ENCODE data around the gene LETM1. TPM values are rescaled to one million over a fixed set of nuclear protein-coding genes. Genes with fewer than 3 reads are reported as not detected.

The LETM1 gene
- total and polyA plus RNA-seq, 2 donors (not counting 3 experiments of a cell fraction or from before 2014, with no cell fraction given), result 25.6 to 62.5 TPM

- FAIRE-seq (no peak), DNase-seq (ENCODE audit: low read depth, low spot score) (no peak)
- H3K4me1 ChIP-seq (ENCODE audit: control insufficient read depth, extremely low read depth, insufficient read depth, low read length), result no peaks in the 10 kb centered on the region
- ChIA-PET POLR2A (no interaction called here), CTCF (interaction anchor here (0.6 to 9.5 kb wide), 3 partner anchors 69 to 96 kb away, joined by 3 to 198 read pairs (median 9); no protein-coding TSS in a partner anchor)
- H3K9ac ChIP-seq (replicated peaks; ENCODE audit: extremely low read depth, insufficient read depth, low read length), result no peak overlapping the region
- H2AFZ ChIP-seq (ENCODE audit: low read depth, low read length), result no peak overlapping the region
- dilution Hi-C loops (cut with MboI; ENCODE audit: extremely low pct_ligation_motif_present, low sequenced_read_pairs), result no loop called here
- H3K27me3 ChIP-seq (ENCODE audit: control insufficient read depth in 2 of 2, insufficient read depth in 2 of 2, low read length in 2 of 2), result no peaks in the 10 kb centered on the region
- no peaks in the 10 kb centered on the region for H3K9me1 ChIP-seq (replicated peaks; ENCODE audit: control insufficient read depth, extremely low read depth, insufficient read depth, low read length)
- H3K79me2 ChIP-seq (ENCODE audit: control insufficient read depth, insufficient read depth, low read length), result no peaks in the 10 kb centered on the region
- BruUV-seq (replicated peaks), result no TSS peak
- TF ChIP-seq MYC (IDR thresholded peaks at IDR 0.05; ENCODE audit: low read depth, low read length) (no peak), GATA2 (IDR thresholded peaks at IDR 0.05; ENCODE audit: insufficient read depth, insufficient read length, low read depth, low read length) (no peak), POLR2A (IDR thresholded peaks at IDR 0.05; ENCODE audit: low read depth, low read length) (no peak), EZH2 (IDR thresholded peaks at IDR 0.05; ENCODE audit: borderline replicate concordance, low read depth, low read length, severe bottlenecking) (no peak), POLR2AphosphoS5 (IDR thresholded peaks at IDR 0.05; ENCODE audit: insufficient read depth, low read depth, low read length) (no peak), JUN (IDR thresholded peaks at IDR 0.05; ENCODE audit: borderline replicate concordance, insufficient read depth, insufficient read length, low read depth) (no peak), FOS (IDR thresholded peaks at IDR 0.05; ENCODE audit: borderline replicate concordance, insufficient read depth, low read length) (no peak), MAX (IDR thresholded peaks at IDR 0.05; ENCODE audit: insufficient read depth, insufficient read length) (no peak), CTCF (IDR thresholded peaks at IDR 0.05; ENCODE audit: extremely low read depth in 1 of 2, insufficient read depth in 1 of 2, low read depth in 1 of 2, low read length in 2 of 2) (no peak)
- H3K9me3 ChIP-seq (replicated peaks; ENCODE audit: control insufficient read depth, insufficient read depth, low read length), result no peaks in the 10 kb centered on the region
- H4K20me1 ChIP-seq (replicated peaks; ENCODE audit: control insufficient read depth, extremely low read depth, insufficient read depth, low read length), result no peaks in the 10 kb centered on the region
- no peak overlapping the region for H3K27ac ChIP-seq (ENCODE audit: insufficient read depth, low read depth, low read length)
- intact Hi-C loops (cut with micrococcal nuclease), result no loop called here
- H3K4me3 ChIP-seq (replicated peaks in 1 of 3; ENCODE audit: insufficient read depth in 1 of 3, low read depth in 1 of 3, low read length in 3 of 3), result no peak overlapping the region
- H3K4me2 ChIP-seq (ENCODE audit: insufficient read depth, low read length), result no peak overlapping the region
- H3K36me3 ChIP-seq (ENCODE audit: control insufficient read depth in 2 of 2, extremely low read depth in 1 of 2, insufficient read depth in 2 of 2, low read length in 2 of 2), result peaks cover 3 to 31% of the 10 kb centered on the region in 2 experiments
These were observed 40.6 kb downstream of the LETM1 start for GRCh38 chr4:1815096-1815996.

Measured in endothelial cell of umbilical vein (primary cell).